Jurkat, Clone E6-1 (cell line): ENCODE measurements around the gene CLDN4. TPM values are rescaled to one million over a fixed set of nuclear protein-coding genes. Genes with fewer than 3 reads are reported as not detected.
"Not testable (repeated sequence)": the region's sequence is repeated elsewhere in the genome, so short reads cannot be mapped to it uniquely, and the experiment has no call there.

Experiments
- DNase-seq: peaks from one replicate; pipeline ENCODE4 v3.0.0-alpha.2; 2011; ENCODE audit warnings: low read depth, low spot score
- H3K4me3 ChIP-seq: 2 replicates; pipeline ENCODE4 v1.5.1; 2011; ENCODE audit warnings: mild to moderate bottlenecking, low read length, control low read depth, moderate library complexity
- polyA plus RNA-seq: library from polyadenylated mRNA; unstranded; fragments of >200 nt; gene quantifications from one replicate; pipeline ENCODE4 v1.2.1, GENCODE V29; 2012; ENCODE audit warnings: missing spikeins; ENCODE audit not compliant: insufficient read length, insufficient read depth

CLDN4 gene, protein sequence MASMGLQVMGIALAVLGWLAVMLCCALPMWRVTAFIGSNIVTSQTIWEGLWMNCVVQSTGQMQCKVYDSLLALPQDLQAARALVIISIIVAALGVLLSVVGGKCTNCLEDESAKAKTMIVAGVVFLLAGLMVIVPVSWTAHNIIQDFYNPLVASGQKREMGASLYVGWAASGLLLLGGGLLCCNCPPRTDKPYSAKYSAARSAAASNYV
- polyA plus RNA-seq: 0.28 TPM

DNA sequence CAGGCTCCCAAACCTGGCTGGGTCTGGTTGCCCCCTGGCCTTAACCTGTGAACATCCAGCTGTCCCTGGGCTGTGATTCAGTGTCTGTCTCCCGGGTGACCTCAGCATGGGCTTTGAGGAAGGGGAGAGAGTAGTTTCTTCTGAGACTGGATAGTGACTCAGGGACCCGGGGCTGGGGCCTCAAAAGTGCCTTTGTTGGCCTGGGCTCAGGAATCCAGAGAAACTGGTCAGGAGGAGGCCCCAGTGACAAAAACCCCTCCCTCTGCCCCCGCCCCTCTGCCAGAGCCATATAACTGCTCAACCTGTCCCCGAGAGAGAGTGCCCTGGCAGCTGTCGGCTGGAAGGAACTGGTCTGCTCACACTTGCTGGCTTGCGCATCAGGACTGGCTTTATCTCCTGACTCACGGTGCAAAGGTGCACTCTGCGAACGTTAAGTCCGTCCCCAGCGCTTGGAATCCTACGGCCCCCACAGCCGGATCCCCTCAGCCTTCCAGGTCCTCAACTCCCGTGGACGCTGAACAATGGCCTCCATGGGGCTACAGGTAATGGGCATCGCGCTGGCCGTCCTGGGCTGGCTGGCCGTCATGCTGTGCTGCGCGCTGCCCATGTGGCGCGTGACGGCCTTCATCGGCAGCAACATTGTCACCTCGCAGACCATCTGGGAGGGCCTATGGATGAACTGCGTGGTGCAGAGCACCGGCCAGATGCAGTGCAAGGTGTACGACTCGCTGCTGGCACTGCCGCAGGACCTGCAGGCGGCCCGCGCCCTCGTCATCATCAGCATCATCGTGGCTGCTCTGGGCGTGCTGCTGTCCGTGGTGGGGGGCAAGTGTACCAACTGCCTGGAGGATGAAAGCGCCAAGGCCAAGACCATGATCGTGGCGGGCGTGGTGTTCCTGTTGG is at the start of gene CLDN4:
Gene CLDN4 (plus strand): TSS at position 316 of the 903 bp plus-strand sequence. CDS start 206 bp downstream, at position 522.
- no peak within 1 kb of the TSS for H3K4me3 ChIP-seq
- DNase-seq: no peak

DNA sequence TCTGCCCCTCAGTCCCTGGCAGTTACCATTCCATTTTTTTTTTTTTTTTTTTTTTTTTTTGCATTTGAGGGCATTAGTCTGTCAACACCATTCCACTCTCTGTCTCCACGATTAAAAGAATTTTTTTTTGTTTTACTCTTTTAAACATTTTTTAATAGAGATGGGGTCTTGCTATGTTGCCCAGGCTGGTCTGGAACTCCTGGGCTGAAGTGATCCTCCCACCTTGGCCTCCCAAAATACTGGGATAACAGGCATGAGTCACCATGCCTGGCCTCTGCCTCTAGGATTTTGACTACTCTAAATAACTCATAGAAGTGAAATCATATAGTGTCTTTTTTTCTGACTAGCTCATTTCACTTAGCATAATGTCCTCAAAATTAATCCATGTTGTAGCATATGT is 44.2 kb upstream of the CLDN4 start:
- no peak for DNase-seq
- H3K4me3 ChIP-seq: no peak overlapping the region

DNA sequence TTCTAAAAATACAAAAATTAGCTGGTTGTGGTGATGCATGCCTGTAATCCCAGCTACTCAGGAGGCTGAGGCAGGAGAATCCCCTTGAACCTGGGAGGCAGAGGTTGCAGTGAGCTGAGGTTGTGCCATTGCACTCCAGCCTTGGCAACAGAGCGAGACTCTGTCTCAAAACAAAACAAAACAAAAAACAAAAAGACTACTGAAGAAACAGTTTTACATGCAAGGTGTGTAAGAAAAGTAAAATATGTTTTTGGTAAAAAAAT is 43.1 kb upstream of the CLDN4 start:
- not testable (repeated sequence) for DNase-seq, H3K4me3 ChIP-seq

DNA sequence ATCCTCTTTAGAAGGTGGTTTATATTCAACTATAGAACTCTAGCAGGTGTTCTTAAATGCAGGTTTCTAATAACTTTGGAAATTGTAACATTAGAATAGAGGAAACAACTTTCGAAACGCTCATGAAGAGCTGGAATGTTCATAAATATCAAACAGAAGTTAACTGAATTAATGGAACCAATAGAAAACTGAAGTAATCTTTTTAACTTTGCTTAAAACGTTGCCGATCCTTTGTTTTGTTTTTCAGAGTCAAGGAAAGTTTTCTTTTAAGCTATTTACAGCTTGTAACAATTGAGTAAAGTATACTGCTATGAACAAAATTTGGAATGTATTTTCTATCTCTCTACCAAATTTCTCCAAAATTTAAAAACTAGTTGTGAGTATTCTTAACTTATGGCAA is 41.7 kb upstream of the CLDN4 start:
- H3K4me3 ChIP-seq: no peak overlapping the region
- DNase-seq: no peak

DNA sequence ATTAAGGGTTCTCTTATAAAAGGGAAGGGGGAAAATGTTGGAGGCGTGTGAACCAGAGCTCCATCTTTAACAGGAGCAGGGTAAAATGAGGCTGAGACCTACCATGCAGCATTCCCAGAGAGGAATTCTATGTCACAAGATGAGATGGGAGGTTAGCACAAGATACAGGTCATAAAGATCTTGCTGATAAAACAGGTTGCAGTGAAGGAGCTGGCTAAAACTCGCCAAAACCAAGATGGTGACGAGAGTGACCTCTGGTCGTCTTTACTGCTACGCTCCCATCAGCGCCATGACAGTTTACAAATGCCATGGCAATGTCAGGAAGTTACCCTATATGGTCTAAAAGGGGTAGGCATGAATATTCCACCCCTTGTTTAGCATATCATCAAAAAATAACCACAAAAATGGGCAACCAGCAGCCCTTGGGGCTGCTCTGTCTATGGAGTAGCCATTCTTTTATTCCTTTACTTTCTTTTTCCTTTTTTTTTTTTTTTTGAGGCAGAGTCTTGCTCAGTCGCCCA is 39.6 kb upstream of the CLDN4 start:
- DNase-seq, H3K4me3 ChIP-seq: not testable (repeated sequence)

DNA sequence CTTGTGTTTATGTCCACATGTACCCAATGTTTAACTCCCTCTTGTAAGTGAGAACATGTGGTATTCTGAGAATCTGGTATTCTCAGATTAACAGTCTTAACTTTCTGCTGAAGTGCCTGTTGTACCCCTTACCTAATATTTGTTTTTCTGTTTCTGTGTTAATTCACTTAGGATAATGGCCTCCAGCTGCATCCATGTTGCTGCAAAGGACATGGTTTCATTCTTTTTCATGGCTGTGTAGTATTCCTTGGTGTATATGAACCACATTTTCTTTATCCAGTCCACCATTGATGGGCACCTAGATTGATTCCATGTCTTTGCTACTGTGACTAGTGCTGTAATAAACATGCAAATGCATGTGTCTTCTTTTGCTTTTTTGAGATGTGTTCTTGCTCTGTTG is 35.6 kb upstream of the CLDN4 start:
- not testable (repeated sequence) for H3K4me3 ChIP-seq, DNase-seq

DNA sequence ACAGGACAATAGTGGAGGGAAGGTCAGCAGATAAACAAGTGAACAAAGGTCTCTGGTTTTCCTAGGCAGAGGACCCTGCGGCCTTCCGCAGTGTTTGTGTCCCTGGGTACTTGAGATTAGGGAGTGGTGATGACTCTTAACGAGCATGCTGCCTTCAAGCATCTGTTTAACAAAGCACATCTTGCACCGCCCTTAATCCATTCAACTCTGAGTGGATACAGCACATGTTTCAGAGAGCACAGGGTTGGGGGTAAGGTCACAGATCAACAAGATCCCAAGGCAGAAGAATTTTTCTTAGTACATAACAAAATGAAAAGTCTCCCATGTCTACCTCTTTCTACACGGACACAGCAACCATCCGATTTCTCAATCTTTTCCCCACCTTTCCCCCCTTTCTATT is 34.1 kb upstream of the CLDN4 start:
- not testable (repeated sequence) for H3K4me3 ChIP-seq, DNase-seq

DNA sequence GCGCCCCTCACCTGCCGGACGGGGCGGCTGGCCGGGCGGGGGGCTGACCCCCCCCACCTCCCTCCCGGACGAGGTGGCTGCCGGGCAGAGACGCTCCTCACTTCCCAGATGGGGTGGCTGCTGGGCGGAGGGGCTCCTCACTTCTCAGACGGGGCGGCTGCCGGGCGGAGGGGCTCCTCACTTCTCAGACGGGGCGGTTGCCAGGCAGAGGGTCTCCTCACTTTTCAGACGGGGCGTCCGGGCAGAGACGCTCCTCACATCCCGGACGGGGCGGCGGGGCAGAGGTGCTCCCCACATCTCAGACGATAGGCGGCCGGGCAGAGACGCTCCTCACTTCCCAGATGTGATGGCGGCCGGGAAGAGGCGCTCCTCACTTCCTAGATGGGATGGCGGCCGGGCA is 33.6 kb upstream of the CLDN4 start:
- H3K4me3 ChIP-seq, DNase-seq: not testable (repeated sequence)

DNA sequence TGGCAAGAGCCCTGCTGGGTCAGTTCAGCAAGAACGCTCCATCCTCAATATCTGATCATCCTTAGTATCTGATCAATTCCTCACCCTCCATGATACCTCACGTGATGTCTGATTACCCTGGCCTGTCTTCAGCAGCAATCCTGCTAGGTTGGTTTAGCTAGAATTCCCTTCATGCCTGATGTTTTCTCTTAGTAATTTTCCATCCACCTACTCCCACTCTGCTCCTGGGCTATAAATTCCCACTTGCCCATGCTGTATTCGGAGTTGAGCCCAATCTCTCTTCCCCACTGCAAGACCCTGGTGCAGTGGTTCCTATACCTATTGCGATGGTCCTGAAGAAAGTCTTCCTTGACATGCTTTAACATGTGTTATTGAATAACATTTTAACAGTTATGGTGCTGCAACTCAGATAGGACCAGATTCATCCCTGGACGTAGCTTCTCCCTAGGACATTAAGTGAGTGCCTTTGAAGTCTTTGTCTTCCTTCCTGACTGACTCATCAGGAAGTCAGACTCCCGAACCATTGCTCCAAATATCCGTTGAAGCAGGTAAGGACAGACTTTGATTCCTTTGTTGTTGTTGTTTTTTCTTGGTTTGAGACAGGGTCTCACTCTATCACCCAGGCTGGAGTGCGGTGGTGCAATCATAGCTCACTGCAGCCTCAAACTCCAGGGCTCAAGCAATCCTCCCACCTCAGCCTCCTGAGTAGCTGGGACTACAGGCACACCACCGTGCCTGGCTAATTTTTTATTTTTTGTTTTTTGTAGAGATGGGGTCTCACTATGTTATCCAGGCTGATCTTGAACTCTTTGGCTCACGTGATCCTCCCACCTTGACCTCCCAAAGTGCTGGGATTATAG is 31.3 kb upstream of the CLDN4 start:
- DNase-seq: no peak
- H3K4me3 ChIP-seq: no peak overlapping the region

DNA sequence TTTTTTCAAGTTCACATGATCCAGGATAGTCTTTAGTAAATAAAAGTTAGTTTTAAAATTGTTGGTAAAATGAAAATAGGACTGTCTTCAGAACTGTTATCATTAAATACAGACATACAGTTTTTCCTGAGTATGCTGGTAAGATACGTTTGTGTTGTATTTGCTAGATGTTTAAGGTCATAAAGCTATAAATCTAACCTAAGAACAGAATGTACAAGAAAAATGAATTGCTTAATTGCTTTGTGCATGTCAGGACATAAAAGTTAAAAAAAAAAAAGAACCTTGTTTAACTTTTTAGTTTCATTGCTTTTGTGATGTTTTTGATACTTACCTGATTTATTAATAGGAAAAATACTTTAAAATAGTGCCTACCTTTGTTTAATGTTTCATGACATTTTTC is 29.2 kb upstream of the CLDN4 start:
- no peak for DNase-seq

DNA sequence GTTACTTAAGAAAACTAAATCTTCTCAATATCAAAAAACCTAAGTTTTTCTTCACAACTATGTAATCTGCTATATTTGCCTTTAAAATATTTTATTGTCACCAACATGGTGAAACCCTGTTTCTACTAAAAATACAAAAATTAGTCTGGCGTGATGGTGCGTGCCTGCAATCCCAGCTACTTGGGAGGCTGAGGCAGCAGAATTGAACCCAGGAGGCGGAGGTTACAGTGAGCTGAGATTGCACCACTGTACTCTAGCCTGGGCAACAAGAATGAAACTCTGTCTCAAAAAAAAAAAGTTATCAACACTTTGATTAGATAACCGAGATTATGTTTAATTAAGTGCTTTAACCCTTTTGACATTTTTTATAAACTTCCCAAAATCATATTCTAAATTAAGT is 28.3 kb upstream of the CLDN4 start:
- DNase-seq: no peak
- no peak overlapping the region for H3K4me3 ChIP-seq

More for the DNA sequence above, 29.2 kb upstream of the CLDN4 start:
- H3K4me3 ChIP-seq: no peak overlapping the region

DNA sequence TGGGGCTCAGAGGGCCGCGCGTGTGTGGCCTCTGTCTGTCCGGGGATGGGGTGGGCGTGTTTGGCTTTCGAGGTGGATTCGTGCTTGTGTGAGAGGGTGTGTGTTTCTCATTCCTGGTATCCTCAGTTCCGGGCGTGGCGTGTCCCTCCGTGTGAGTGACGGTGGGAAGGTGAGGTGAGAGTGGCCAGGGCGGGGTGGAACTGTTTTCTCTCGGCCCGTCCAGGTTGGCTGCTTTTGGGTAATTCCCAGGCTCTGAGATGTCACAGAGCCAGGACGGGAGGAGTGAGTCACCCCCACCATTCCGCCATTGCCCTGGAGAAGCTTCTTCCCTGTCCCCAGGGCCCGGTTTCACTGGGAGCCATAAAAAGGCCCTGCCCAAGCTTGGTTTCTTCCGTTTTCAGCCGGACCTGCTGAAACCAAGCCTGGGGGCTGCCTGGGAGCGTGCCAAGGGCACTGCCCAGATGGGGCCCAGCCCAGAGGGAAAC is 21.3 kb upstream of the CLDN4 start:
- no peak overlapping the region for H3K4me3 ChIP-seq
- DNase-seq: no peak

DNA sequence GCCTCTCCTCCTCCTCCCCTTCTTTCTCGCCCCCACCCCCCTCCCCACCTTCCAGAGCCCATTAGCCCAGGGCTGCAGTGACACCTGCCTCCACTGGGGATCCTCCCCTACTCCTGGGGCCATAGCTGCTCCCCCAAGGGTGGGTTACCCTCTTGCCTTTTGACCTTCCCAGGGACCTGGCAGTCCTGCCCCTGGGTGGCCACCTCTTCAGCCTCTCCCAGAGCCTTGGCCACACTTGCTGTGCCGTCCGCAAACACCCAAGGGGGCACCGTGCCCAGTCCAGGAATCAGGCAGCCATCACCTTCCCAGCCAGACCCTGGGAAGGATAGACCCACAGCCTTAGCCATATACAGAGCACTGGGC is 19.8 kb upstream of the CLDN4 start:
- DNase-seq: no peak
- no peak overlapping the region for H3K4me3 ChIP-seq

DNA sequence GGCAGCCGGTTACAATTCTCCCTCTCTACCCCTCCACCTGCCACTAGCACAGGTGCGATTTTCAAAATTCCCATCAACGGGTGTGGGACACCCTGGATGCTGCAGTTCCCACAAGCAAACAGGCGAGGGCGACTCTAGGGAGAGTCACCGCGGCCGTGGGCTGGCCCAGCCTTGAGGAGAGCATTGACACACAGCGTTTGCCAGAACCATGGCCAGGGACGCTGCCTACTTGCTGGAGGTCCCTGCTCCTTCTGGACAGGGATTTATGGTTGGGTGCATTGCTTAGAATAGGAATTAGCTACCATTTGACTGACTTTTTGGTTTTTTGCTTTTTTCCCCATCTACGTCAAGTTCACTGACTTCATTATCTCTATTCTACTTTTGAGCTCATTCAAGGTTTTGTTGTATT is 19.0 kb upstream of the CLDN4 start:
- no peak overlapping the region for H3K4me3 ChIP-seq

DNA sequence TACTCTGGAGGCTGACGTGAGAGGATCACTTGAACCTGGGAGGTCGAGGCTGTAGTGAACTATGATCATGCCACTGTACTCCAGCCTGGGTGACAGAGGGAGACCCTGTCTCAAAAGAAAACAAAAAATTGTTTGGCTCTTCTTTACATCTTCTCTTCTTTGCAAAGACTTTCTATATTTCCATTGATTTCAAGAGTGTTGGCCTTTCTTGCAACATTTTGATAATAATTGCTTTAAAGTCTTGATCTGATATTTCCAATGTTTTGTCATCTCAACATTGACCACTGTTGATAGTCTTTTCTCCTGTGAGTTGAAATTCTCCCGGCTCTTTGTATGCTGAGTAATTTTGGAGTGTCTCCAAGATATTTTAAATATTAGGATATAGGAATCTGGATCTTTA is 17.8 kb upstream of the CLDN4 start:
- DNase-seq: no peak
- no peak overlapping the region for H3K4me3 ChIP-seq

More for the DNA sequence above, 19.0 kb upstream of the CLDN4 start:
- no peak for DNase-seq

DNA sequence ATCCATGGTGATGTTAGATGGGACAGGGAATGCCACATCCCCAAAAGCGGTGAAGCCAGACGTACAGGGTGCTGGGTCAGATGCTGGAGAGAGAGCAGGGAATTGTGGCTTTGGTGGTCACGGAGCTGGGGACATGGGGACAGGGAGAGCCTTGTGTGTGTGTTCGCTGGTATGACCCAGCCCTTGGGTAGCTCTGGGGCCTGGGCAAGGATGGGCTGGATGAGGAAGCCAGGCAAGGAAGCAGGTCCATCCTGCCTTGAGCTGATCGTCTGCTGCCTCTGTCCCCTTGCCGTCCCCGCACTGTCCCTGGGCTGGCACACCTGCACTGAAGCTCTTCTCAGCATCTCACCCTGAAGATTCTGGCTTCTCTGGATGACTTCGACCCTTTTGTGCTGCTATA is 15.4 kb upstream of the CLDN4 start:
- DNase-seq: no peak

DNA sequence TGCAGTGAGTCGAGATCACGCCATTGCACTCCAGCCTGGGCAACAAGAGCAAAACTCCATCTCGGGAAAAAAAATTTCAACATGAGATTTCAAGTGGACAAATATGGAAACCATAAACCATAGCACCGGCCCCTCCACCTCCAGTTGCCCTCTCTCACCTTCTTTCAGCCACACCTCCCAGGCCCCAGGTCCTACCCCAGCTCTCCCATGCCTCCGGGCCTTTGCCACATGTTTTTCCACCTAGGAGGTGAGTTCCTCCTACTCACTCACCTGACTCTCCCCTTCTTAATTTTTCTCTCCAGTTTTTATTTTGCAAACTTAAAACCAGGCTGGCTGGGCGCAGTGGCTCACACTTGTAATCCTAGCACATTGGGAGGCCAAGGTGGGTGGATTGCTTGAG is 13.7 kb upstream of the CLDN4 start:
- no peak overlapping the region for H3K4me3 ChIP-seq
- no peak for DNase-seq

More for the DNA sequence above, 15.4 kb upstream of the CLDN4 start:
- no peak overlapping the region for H3K4me3 ChIP-seq

DNA sequence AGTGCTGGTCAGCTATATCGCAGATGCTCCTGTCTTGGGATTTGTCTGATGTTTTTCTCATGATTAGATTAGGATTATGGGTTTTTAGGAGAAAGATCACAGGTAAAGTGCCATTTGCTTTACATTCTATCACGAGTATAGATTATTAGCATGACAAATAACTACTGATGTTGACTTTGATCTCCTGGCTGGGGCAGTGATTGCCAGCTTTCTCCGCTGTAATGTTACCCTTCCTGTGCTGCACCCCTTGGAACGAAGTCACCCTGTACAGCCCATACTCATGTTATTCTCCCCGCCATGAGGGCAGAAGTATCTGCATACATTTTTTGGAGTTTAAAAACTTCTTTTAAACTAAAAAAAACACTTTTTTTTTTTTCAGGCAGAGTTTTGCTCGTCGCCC is 10.8 kb upstream of the CLDN4 start:
- no peak overlapping the region for H3K4me3 ChIP-seq
- DNase-seq: no peak

DNA sequence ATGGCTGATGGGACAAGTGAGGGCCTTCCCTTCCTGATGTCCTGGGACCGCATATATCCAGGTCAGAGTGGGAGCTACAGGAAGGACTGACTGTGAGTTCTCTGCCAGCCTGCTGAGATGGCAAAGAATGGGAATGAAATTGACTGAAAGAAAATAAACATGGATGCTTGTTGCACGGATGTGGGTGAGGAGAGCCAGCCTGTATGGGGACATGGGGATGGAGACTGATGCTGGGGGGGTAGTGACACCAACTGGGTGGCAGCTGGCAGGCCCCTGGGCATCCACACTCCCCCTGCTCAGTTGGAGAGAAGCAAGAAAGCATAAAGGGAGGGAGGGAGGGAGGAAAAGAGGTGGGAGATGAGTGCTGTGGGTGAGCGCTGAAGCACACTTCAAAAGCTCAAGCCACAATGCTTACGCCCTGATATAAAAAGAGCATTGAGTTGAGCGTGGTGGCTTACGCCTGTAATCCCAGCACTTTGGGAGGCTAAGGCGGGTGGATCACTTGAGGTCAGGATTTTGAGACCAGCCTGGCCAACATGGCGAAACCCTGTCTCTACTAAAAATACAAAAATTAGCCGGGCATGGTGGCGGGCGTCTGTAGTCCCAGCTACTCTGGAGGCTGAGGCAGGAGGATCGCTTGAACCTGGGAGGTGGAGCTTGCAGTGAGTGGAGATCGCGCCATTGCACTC is 9.1 kb upstream of the CLDN4 start:
- not testable (repeated sequence) for H3K4me3 ChIP-seq, DNase-seq
